Measurements from ENCODE around the gene RGP1. TPM values are rescaled to one million over a fixed set of nuclear protein-coding genes. Genes with fewer than 3 reads are reported as not detected.
A peak's percentile ranks its signal among the peaks of the same experiment; 100 is the strongest.

RGP1 gene, protein sequence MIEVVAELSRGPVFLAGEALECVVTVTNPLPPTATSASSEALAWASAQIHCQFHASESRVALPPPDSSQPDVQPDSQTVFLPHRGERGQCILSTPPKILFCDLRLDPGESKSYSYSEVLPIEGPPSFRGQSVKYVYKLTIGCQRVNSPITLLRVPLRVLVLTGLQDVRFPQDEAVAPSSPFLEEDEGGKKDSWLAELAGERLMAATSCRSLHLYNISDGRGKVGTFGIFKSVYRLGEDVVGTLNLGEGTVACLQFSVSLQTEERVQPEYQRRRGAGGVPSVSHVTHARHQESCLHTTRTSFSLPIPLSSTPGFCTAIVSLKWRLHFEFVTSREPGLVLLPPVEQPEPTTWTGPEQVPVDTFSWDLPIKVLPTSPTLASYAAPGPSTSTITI
- total RNA-seq = 10 to 100 TPM; 18.6 to 21.3 (median 20.2) TPM

DNA sequence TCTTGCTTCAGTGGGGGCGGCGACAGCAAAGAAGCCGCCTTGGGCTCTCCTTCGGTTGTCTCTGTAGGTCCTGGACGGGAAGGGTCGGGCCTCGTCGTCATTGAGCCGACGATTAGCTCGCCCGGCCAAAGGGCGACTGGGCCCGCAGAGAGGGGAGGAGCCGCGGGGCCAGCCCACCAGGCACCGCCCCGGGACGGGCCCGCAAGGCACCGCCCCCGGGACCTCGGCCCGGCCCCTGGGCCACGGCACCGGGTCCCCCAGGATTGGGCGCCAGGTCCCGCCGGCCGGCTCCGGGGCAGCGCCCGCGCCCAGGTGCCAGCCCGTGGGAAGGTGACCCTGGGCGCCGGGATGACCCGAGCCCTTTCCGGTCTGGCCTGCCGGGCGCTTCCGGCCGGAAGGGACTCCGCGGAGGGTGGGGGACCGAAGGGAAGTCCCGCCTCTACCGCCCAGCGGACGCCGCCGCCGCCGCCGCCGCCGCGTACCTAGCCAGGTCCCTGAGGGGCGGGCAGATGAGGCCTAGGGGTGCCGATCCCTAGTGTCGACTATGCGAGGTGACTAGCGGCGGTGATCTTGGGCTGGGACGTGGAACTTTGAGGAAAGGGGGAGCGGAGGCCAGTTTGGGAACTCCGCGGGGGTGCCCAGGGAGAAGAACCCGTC is at the start of gene RGP1, which contains the start of gene GBA2:
Gene RGP1 (plus strand): TSS at position 430 of the 657 bp plus-strand sequence. CDS start 469 bp downstream, outside the sequence.
Gene GBA2 (minus strand): TSS at position 371 of the 657 bp plus-strand sequence. CDS start 524 bp downstream, outside the sequence.
- H3K9me3 ChIP-seq = no peaks in the 10 kb centered on the region
- peak; percentile 48 to 51 for DNase-seq (ENCODE audit: low spot score in 2 of 2)

DNA sequence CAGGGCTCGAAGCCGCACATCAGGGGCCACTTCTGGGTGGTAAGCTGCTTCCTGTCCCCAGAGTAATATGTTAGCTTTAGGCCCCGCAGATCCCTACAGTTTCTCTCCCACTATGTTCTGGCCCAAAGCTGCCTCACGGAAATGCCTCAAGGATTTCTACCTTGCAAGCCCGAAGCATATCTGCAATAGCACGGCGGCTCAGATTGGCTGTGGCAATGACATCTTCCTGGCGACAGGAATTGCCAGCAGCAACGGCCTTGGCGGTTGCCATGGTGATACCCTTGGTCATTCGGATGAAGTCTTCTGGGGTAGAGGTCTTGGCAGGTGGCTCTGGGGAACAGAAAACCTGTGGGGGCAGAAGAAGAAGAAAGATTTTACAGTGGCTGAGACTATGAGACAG is 49.1 kb upstream of the RGP1 start:
- Histone ChIP-seq H3K27ac (no peak overlapping the region), H3K27me3 (no peaks in the 10 kb centered on the region), H3K36me3 (peaks cover 6 to 94% (median 58%) of the 10 kb centered on the region in 3 donors), H3K9me3 (no peaks in the 10 kb centered on the region), H3K4me1 (peaks cover 0 to 21% (median 4%) of the 10 kb centered on the region in 4 donors), H3K4me3 (no peak overlapping the region)
- no peak for DNase-seq (ENCODE audit: low spot score in 2 of 2)
- WGBS, 2 donors = 83 to 85% methylated on average over 11 of the region's 11 CpGs
- TF ChIP-seq, protein P1, sequence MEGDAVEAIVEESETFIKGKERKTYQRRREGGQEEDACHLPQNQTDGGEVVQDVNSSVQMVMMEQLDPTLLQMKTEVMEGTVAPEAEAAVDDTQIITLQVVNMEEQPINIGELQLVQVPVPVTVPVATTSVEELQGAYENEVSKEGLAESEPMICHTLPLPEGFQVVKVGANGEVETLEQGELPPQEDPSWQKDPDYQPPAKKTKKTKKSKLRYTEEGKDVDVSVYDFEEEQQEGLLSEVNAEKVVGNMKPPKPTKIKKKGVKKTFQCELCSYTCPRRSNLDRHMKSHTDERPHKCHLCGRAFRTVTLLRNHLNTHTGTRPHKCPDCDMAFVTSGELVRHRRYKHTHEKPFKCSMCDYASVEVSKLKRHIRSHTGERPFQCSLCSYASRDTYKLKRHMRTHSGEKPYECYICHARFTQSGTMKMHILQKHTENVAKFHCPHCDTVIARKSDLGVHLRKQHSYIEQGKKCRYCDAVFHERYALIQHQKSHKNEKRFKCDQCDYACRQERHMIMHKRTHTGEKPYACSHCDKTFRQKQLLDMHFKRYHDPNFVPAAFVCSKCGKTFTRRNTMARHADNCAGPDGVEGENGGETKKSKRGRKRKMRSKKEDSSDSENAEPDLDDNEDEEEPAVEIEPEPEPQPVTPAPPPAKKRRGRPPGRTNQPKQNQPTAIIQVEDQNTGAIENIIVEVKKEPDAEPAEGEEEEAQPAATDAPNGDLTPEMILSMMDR (IDR thresholded peaks at IDR 0.05) = no peak
- TF ChIP-seq EP300 (IDR thresholded peaks at IDR 0.05) (no peak), POLR2A (IDR thresholded peaks at IDR 0.05) (no peak)

More for the DNA sequence above, at the start of gene RGP1, which contains the start of gene GBA2:
- 0% methylated on average over 4 to 49 of the region's 69 CpGs for WGBS, 2 donors
- Histone ChIP-seq H3K4me3 (peak within 1 kb of the TSS; percentile 73 to 97 (median 90)), H3K27me3 (no peaks in the 10 kb centered on the region), H3K27ac (peak within 1 kb of the TSS; percentile 77 to 94 (median 94)), H3K36me3 (peaks cover 0 to 46% (median 37%) of the 10 kb centered on the region in 3 donors), H3K4me1 (peaks cover 0 to 48% (median 36%) of the 10 kb centered on the region in 4 donors)
- TF ChIP-seq POLR2A (IDR thresholded peaks at IDR 0.05) = peak in 1 of 2 donors; percentile 58
- TF ChIP-seq, protein P1 (IDR thresholded peaks at IDR 0.05) = peak in 2 of 5 experiments; percentile 17 to 24
- TF ChIP-seq EP300 (IDR thresholded peaks at IDR 0.05) = peak; percentile 32 to 67

DNA sequence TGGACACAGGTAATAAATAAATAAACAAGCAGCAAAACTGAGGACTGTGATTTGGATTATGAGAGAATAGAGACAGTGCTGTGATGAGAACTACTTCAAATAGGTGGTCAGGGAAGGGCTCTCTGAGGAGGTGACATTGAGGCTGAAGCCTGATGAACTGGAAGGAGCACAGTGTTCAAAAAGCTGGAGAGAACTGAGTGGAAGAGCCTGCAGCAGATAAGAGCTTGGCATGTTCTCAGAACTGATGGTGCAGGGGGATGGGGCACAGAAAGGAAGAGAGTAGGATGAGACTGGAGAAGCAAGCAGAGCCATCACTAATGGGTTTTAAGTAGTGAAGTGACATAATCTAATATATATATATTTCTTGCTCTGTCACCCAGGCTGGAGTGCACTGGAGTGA is 48.1 kb upstream of the RGP1 start:
- Histone ChIP-seq H3K4me3 (no peak overlapping the region), H3K36me3 (peaks cover 12 to 99% (median 64%) of the 10 kb centered on the region in 3 donors), H3K9me3 (no peaks in the 10 kb centered on the region), H3K4me1 (peaks cover 0 to 18% (median 4%) of the 10 kb centered on the region in 4 donors), H3K27ac (no peak overlapping the region), H3K27me3 (no peaks in the 10 kb centered on the region)
- DNase-seq (ENCODE audit: low spot score in 2 of 2) = no peak
- TF ChIP-seq, protein P1 (IDR thresholded peaks at IDR 0.05) = no peak
- TF ChIP-seq EP300 (IDR thresholded peaks at IDR 0.05) = no peak
- no peak for TF ChIP-seq POLR2A (IDR thresholded peaks at IDR 0.05)

DNA sequence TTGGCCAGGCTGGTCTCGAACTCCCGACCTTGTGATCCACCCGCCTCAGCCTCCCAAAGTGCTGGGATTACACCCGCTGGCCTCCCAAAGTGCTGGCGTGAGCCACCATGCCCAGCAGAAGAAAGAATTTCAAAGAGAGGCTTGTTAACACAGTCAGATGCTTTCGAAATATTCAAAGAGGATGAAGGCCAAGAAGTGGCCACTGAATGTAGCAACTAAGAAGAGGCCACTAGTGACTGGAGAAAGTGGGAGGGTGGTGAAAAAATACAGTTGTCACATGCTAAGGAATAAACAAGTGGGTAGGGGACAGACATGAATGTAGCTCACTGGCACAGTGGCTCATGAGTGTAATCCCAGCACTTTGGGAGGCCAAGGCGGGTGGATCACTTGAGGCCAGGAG is 46.4 kb upstream of the RGP1 start:
- TF ChIP-seq EP300 (IDR thresholded peaks at IDR 0.05) (no peak), POLR2A (IDR thresholded peaks at IDR 0.05) (no peak)
- TF ChIP-seq, protein P1 (IDR thresholded peaks at IDR 0.05) = no peak
- Histone ChIP-seq H3K4me1 (peaks cover 0 to under 1% (median 0%) of the 10 kb centered on the region in 4 donors), H3K27ac (no peak overlapping the region), H3K4me3 (no peak overlapping the region), H3K9me3 (no peaks in the 10 kb centered on the region), H3K36me3 (peaks cover 17 to 100% (median 79%) of the 10 kb centered on the region in 3 donors), H3K27me3 (no peaks in the 10 kb centered on the region)
- DNase-seq (ENCODE audit: low spot score in 2 of 2) = no peak
- WGBS, 2 donors = 89 to 97% methylated on average over 7 of the region's 7 CpGs
